Measurements from ENCODE around the gene ETV5. TPM values are rescaled to one million over a fixed set of nuclear protein-coding genes. Genes with fewer than 3 reads are reported as not detected.

ETV5 gene
- polyA plus RNA-seq, 2 of the 4 experiments (the other 2 are of a cell fraction), result 20.5 to 54.7 TPM

DNA sequence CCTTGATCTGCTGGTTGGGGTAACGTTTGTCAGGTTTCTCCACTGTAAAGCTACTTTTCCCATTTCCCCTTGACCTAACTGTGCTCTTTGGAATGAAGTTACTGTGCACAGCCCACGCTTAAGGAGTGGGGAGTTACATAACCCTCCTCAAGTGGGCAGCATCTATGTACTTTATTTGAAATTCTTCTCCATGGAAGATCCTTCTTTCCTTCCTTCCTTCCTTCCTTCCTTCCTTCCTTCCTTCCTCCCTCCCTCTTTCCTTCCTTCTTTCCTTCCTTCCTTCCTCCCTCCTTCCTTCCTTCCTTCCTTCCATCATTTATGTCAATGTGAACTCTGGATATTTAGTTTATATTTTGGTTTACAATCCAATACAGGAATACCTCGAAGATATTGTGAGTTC lies 94.0 kb downstream of the ETV5 start:
- WGBS (ENCODE audit: missing lambda C conversion rate), result 20% methylated on average over 3 of the region's 3 CpGs
- Histone ChIP-seq H3K27ac (no peak overlapping the region), H3K4me2 (no peak overlapping the region), H3K4me3 (no peak overlapping the region), H3K9me3 (no peaks in the 10 kb centered on the region; the same call in 2 of the 3 replicates), H3K4me1 (no peaks in the 10 kb centered on the region)
- no peak for FAIRE-seq
- no peak for DNase-seq (ENCODE audit: low read depth in 1 of 2, low spot score in 1 of 2)
- ATAC-seq, result no peak
- ChIA-PET CTCF (interaction anchor here (0.6 kb wide), 1 partner anchor 526 kb away, joined by 3 read pairs; no protein-coding TSS in a partner anchor), POLR2A (no interaction called here)
- TF ChIP-seq HOXB13 (CRISPR knock-in tag; IDR thresholded peaks at IDR 0.05; ENCODE audit: low read depth) (no peak), MYC (IDR thresholded peaks at IDR 0.05; ENCODE audit: borderline replicate concordance, low read length) (no peak), RFX5 (IDR thresholded peaks at IDR 0.05) (no peak), CBX2 (IDR thresholded peaks at IDR 0.05; ENCODE audit: borderline replicate concordance, low read depth) (no peak), CHD4 (IDR thresholded peaks at IDR 0.05; ENCODE audit: borderline replicate concordance) (no peak), HES2 (IDR thresholded peaks at IDR 0.05) (no peak), EHF (CRISPR knock-in tag; IDR thresholded peaks at IDR 0.05) (no peak), POLR2A (IDR thresholded peaks at IDR 0.05; ENCODE audit: low read length) (no peak), SREBF2 (IDR thresholded peaks at IDR 0.05) (no peak), ATOH8 (CRISPR knock-in tag; IDR thresholded peaks at IDR 0.05; ENCODE audit: low read depth) (no peak), ZSCAN20 (CRISPR knock-in tag; IDR thresholded peaks at IDR 0.05) (no peak), HDAC2 (IDR thresholded peaks at IDR 0.05) (no peak), ZNF302 (CRISPR knock-in tag; IDR thresholded peaks at IDR 0.05) (no peak), RARB (CRISPR knock-in tag; IDR thresholded peaks at IDR 0.05) (no peak), TFCP2L1 (CRISPR knock-in tag; IDR thresholded peaks at IDR 0.05) (no peak)

DNA sequence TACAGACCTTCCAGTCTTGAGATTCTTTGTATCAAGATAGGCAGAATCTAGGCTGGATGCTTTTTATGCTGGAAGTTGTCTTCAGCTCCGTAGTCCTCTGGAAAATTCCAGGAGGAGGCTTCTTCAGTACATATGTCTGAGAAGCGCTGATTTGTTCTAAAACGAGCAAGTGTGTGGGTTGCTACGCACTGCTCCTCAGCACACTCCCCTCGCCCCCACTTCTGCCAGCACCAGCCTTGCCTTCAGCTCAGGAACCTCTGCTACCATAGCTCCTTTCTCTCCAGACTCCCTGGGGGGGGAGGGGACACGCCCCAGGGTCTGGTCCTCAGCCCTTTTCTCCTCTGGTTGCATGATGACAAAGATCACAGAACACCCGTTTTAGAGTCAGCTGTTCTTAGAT lies 95.6 kb downstream of the ETV5 start:
- Histone ChIP-seq H3K4me3 (no peak overlapping the region), H3K9me3 (no peaks in the 10 kb centered on the region; the same call in 2 of the 3 replicates), H3K4me2 (no peak overlapping the region), H3K4me1 (no peaks in the 10 kb centered on the region), H3K27ac (no peak overlapping the region)
- DNase-seq (ENCODE audit: low read depth in 1 of 2, low spot score in 1 of 2), result no peak
- POLR2A ChIA-PET, result no interaction called here
- ATAC-seq, result no peak
- CTCF ChIA-PET, result no interaction called here
- no peak for FAIRE-seq
- 57% methylated on average over 7 of the region's 7 CpGs for WGBS (ENCODE audit: missing lambda C conversion rate)
- TF ChIP-seq NFE2L2 (conservative IDR thresholded peaks at IDR 0.05; ENCODE audit: low read length), result no peak
- TF ChIP-seq ZNF302 (CRISPR knock-in tag; IDR thresholded peaks at IDR 0.05), result no peak
- TF ChIP-seq HOXB13 (CRISPR knock-in tag; IDR thresholded peaks at IDR 0.05; ENCODE audit: low read depth), result no peak
- TF ChIP-seq NR3C1 (IDR thresholded peaks at IDR 0.05), result no peak
- TF ChIP-seq RFX5 (IDR thresholded peaks at IDR 0.05), result no peak
- TF ChIP-seq FOSB (CRISPR knock-in tag; IDR thresholded peaks at IDR 0.05), result no peak
- TF ChIP-seq, protein P1, sequence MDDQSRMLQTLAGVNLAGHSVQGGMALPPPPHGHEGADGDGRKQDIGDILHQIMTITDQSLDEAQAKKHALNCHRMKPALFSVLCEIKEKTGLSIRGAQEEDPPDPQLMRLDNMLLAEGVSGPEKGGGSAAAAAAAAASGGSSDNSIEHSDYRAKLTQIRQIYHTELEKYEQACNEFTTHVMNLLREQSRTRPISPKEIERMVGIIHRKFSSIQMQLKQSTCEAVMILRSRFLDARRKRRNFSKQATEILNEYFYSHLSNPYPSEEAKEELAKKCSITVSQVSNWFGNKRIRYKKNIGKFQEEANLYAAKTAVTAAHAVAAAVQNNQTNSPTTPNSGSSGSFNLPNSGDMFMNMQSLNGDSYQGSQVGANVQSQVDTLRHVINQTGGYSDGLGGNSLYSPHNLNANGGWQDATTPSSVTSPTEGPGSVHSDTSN (IDR thresholded peaks at IDR 0.05), result no peak
- no peak for TF ChIP-seq POLR2A (IDR thresholded peaks at IDR 0.05; ENCODE audit: low read length)
- no peak for TF ChIP-seq ZSCAN20 (CRISPR knock-in tag; IDR thresholded peaks at IDR 0.05)
- TF ChIP-seq SREBF2 (IDR thresholded peaks at IDR 0.05), result no peak
- no peak for TF ChIP-seq RCOR1 (IDR thresholded peaks at IDR 0.05; ENCODE audit: low read depth, low read length)
- TF ChIP-seq RNF2 (IDR thresholded peaks at IDR 0.05; ENCODE audit: borderline replicate concordance, low read depth), result no peak
- no peak for TF ChIP-seq EHF (CRISPR knock-in tag; IDR thresholded peaks at IDR 0.05)
- TF ChIP-seq TFCP2L1 (CRISPR knock-in tag; IDR thresholded peaks at IDR 0.05), result no peak
- TF ChIP-seq, protein P2, sequence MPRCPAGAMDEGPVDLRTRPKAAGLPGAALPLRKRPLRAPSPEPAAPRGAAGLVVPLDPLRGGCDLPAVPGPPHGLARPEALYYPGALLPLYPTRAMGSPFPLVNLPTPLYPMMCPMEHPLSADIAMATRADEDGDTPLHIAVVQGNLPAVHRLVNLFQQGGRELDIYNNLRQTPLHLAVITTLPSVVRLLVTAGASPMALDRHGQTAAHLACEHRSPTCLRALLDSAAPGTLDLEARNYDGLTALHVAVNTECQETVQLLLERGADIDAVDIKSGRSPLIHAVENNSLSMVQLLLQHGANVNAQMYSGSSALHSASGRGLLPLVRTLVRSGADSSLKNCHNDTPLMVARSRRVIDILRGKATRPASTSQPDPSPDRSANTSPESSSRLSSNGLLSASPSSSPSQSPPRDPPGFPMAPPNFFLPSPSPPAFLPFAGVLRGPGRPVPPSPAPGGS (IDR thresholded peaks at IDR 0.05), result no peak
- TF ChIP-seq MYC (IDR thresholded peaks at IDR 0.05; ENCODE audit: borderline replicate concordance, low read length), result no peak
- no peak for TF ChIP-seq POLR2AphosphoS2 (conservative IDR thresholded peaks at IDR 0.05; ENCODE audit: low read length)
- no peak for TF ChIP-seq HEYL (CRISPR knock-in tag; IDR thresholded peaks at IDR 0.05)

Data from A549 (cell line).